Neural progenitor cell (in vitro differentiated cells): Measurements from ENCODE around the gene RUNX1. TPM values are rescaled to one million over a fixed set of nuclear protein-coding genes. Genes with fewer than 3 reads are reported as not detected.

Experiments used
- DNase-seq: peaks from one replicate; pipeline ENCODE4 v3.0.0-alpha.2; 2016; ENCODE audit warnings: low spot score
- H2AFZ ChIP-seq: fragments of 200-600 bp; sonication (generic); replicated peaks from 2 replicates; pipeline ENCODE4 v1.6.1; 2016; ENCODE audit warnings: antibody characterized with exemption
- H3F3A ChIP-seq: fragments of 200-600 bp; sonication (generic); 2 replicates; pipeline ENCODE4 v1.6.1; 2016; ENCODE audit warnings: antibody characterized with exemption, low read depth
- H3K27ac ChIP-seq: fragments of 200-600 bp; sonication (generic); 2 replicates; pipeline ENCODE4 v1.5.1; 2016; ENCODE audit warnings: mild to moderate bottlenecking
- H3K27me3 ChIP-seq: fragments of 200-600 bp; sonication (generic); 2 replicates; pipeline ENCODE4 v1.6.1; 2016; ENCODE audit warnings: mild to moderate bottlenecking, moderate library complexity
- H3K36me3 ChIP-seq: fragments of 200-600 bp; sonication (generic); 2 replicates; pipeline ENCODE4 v1.5.1; 2016
- H3K4me1 ChIP-seq: fragments of 200-600 bp; sonication (generic); 2 replicates; pipeline ENCODE4 v1.6.1; 2016; ENCODE audit warnings: mixed run types
- H3K4me2 ChIP-seq: fragments of 200-600 bp; sonication (generic); 2 replicates; pipeline ENCODE4 v1.6.1; 2016
- H3K4me3 ChIP-seq: fragments of 200-600 bp; sonication (generic); 2 replicates; pipeline ENCODE4 v1.5.1; 2016
- H3K79me2 ChIP-seq: fragments of 200-600 bp; sonication (generic); 2 replicates; pipeline ENCODE4 v1.6.1; 2016; ENCODE audit warnings: low read depth
- H3K9ac ChIP-seq: fragments of 200-600 bp; sonication (generic); 2 replicates; pipeline ENCODE4 v1.6.1; 2016
- H3K9me3 ChIP-seq: fragments of 200-600 bp; sonication (generic); 2 replicates; pipeline ENCODE4 v1.5.1; 2016; ENCODE audit warnings: low read depth
- H4K20me1 ChIP-seq: fragments of 200-600 bp; sonication (generic); 2 replicates; pipeline ENCODE4 v1.6.1; 2016; ENCODE audit warnings: low read depth
- H3K27ac Mint-ChIP-seq: 3 replicates; pipeline ENCODE4 v1.8.0; 2021; ENCODE audit warnings: mixed read lengths
- H3K27me3 Mint-ChIP-seq: 2 replicates; pipeline ENCODE4 v1.8.0; 2022; ENCODE audit warnings: low read depth, mild to moderate bottlenecking, inconsistent platforms, moderate library complexity, mixed read lengths; ENCODE audit not compliant: insufficient read depth
- H3K36me3 Mint-ChIP-seq: 3 replicates; pipeline ENCODE4 v1.8.0; 2021; ENCODE audit warnings: mixed read lengths
- H3K4me1 Mint-ChIP-seq: 3 replicates; pipeline ENCODE4 v1.8.0; 2021; ENCODE audit warnings: mixed read lengths
- H3K4me3 Mint-ChIP-seq: 3 replicates; pipeline ENCODE4 v1.8.0; 2021; ENCODE audit warnings: mild to moderate bottlenecking, moderate library complexity, mixed read lengths
- H3K9me3 Mint-ChIP-seq: 3 replicates; pipeline ENCODE4 v1.8.0; 2020; ENCODE audit warnings: mixed read lengths
- EZH2 ChIP-seq: fragments of 200-600 bp; sonication (generic); IDR thresholded peaks from 2 replicates; pipeline ENCODE4 v1.6.1; 2017; ENCODE audit warnings: antibody characterized with exemption, mild to moderate bottlenecking, moderate library complexity
- EZH2phosphoT487 ChIP-seq: fragments of 200-600 bp; sonication (generic); IDR thresholded peaks from 2 replicates; pipeline ENCODE4 v1.6.1; 2017; ENCODE audit warnings: antibody characterized with exemption
- total RNA-seq: library from RNA; depleted of rRNA; stranded (reverse); fragments of >200 nt; gene quantifications from 2 replicates; pipeline ENCODE4 v1.2.3, GENCODE V29; 2015; ENCODE audit warnings: low replicate concordance
- TF ChIP-seq, protein P1 (sequence below): fragments of 200-600 bp; sonication (generic); IDR thresholded peaks from 2 replicates; pipeline ENCODE4 v1.5.1; 2017; ENCODE audit warnings: antibody characterized with exemption, mild to moderate bottlenecking

Gene RUNX1
- total RNA-seq, 1 donor from 2014 or later: 0.09 TPM

GRCh38 chr21:34970167-34970500 is 79.0 kb downstream of the RUNX1 start:
- H3K4me1 ChIP-seq: no peaks in the 10 kb centered on the region
- no peak overlapping the region for H3K4me2 ChIP-seq
- H3F3A ChIP-seq: no peaks in the 10 kb centered on the region
- H3K27me3 ChIP-seq: no peaks in the 10 kb centered on the region
- H3K27me3 Mint-ChIP-seq: peaks cover 8% of the 10 kb centered on the region
- H4K20me1 ChIP-seq: no peaks in the 10 kb centered on the region
- no peak for TF ChIP-seq EZH2
- TF ChIP-seq, protein P1, sequence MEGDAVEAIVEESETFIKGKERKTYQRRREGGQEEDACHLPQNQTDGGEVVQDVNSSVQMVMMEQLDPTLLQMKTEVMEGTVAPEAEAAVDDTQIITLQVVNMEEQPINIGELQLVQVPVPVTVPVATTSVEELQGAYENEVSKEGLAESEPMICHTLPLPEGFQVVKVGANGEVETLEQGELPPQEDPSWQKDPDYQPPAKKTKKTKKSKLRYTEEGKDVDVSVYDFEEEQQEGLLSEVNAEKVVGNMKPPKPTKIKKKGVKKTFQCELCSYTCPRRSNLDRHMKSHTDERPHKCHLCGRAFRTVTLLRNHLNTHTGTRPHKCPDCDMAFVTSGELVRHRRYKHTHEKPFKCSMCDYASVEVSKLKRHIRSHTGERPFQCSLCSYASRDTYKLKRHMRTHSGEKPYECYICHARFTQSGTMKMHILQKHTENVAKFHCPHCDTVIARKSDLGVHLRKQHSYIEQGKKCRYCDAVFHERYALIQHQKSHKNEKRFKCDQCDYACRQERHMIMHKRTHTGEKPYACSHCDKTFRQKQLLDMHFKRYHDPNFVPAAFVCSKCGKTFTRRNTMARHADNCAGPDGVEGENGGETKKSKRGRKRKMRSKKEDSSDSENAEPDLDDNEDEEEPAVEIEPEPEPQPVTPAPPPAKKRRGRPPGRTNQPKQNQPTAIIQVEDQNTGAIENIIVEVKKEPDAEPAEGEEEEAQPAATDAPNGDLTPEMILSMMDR: no peak
- TF ChIP-seq EZH2phosphoT487: no peak
- no peaks in the 10 kb centered on the region for H3K36me3 ChIP-seq
- H3K79me2 ChIP-seq: no peaks in the 10 kb centered on the region
- H3K4me3 Mint-ChIP-seq: no peak overlapping the region
- H3K27ac Mint-ChIP-seq: no peak overlapping the region
- no peak overlapping the region for H3K4me3 ChIP-seq
- H3K36me3 Mint-ChIP-seq: no peaks in the 10 kb centered on the region
- peaks cover 4% of the 10 kb centered on the region for H3K4me1 Mint-ChIP-seq
- no peak overlapping the region for H3K27ac ChIP-seq
- no peaks in the 10 kb centered on the region for H3K9me3 Mint-ChIP-seq
- no peaks in the 10 kb centered on the region for H3K9me3 ChIP-seq
- no peak for DNase-seq
- H2AFZ ChIP-seq: no peak overlapping the region
- no peak overlapping the region for H3K9ac ChIP-seq

GRCh38 chr21:34969423-34970166 is 79.5 kb downstream of the RUNX1 start:
- Histone ChIP-seq H3K27ac (no peak overlapping the region), H3K9me3 (no peaks in the 10 kb centered on the region), H2AFZ (no peak overlapping the region), H3K79me2 (no peaks in the 10 kb centered on the region), H3K36me3 (no peaks in the 10 kb centered on the region), H3K9ac (no peak overlapping the region), H3K27me3 (no peaks in the 10 kb centered on the region), H3K4me1 (no peaks in the 10 kb centered on the region), H3K4me2 (no peak overlapping the region), H4K20me1 (no peaks in the 10 kb centered on the region), H3F3A (no peaks in the 10 kb centered on the region), H3K4me3 (no peak overlapping the region)
- TF ChIP-seq EZH2phosphoT487 (no peak), EZH2 (no peak)
- TF ChIP-seq, protein P1: no peak
- no peak for DNase-seq
- H3K27ac Mint-ChIP-seq: no peak overlapping the region
- no peaks in the 10 kb centered on the region for H3K36me3 Mint-ChIP-seq
- no peaks in the 10 kb centered on the region for H3K9me3 Mint-ChIP-seq
- H3K4me1 Mint-ChIP-seq: peaks cover 4% of the 10 kb centered on the region
- H3K4me3 Mint-ChIP-seq: no peak overlapping the region
- H3K27me3 Mint-ChIP-seq: peaks cover 8% of the 10 kb centered on the region

DNA sequence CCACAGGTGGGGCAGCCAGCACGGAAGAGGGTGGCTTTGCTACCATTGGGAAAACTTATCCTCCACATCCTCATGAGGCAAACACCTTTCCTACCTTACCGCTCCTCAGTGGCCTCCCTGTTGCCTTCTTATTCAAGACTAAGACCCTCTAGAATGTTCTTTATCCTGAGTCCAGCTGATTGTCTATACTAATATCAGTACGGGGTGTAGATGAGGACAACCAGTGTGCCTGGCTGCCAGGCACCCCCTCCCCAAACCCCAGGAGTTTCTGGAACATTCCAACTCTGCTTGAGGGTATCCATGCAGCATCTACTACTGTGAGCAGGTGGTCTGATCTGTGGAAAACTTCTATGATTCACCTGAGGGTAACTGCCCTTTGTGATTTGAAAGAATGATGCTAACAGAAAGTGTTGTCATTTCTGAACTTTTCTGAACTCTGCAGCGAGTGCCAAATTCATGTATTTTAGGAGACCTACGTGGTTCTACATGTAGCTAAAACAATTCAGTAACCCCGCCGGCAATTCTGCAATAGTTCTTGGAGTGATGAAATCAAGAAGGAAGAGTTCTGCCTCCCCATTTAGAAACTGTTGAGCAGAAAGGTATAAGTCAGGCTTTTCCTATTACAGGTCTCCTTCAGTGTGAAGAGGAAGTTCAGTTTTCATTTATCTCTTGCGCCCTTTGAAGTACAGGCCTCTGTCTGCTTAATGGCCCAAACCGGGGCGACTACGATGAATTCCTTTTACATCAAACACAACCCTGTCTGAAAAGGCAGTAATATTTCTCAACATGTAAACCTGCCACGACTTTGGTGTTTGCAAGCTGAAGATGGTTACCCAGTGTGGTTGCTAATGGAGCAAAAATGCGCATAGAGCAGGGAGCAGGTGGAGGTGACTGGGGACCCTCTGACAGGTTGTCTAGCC is 80.4 kb downstream of the RUNX1 start:
- Mint-ChIP-seq H3K36me3 (no peaks in the 10 kb centered on the region), H3K4me3 (no peak overlapping the region), H3K27me3 (peaks cover 8% of the 10 kb centered on the region), H3K4me1 (peaks cover 4% of the 10 kb centered on the region), H3K27ac (no peak overlapping the region), H3K9me3 (no peaks in the 10 kb centered on the region)
- no peak overlapping the region for H3K4me3 ChIP-seq
- no peaks in the 10 kb centered on the region for H3K4me1 ChIP-seq
- H3K27me3 ChIP-seq: no peaks in the 10 kb centered on the region
- DNase-seq: no peak
- no peaks in the 10 kb centered on the region for H4K20me1 ChIP-seq
- TF ChIP-seq EZH2: no peak
- TF ChIP-seq, protein P1: no peak
- TF ChIP-seq EZH2phosphoT487: no peak
- no peaks in the 10 kb centered on the region for H3K9me3 ChIP-seq
- H3K4me2 ChIP-seq: no peak overlapping the region
- H3K9ac ChIP-seq: no peak overlapping the region
- H3F3A ChIP-seq: no peaks in the 10 kb centered on the region
- no peaks in the 10 kb centered on the region for H3K36me3 ChIP-seq
- H3K79me2 ChIP-seq: no peaks in the 10 kb centered on the region
- H2AFZ ChIP-seq: no peak overlapping the region
- no peak overlapping the region for H3K27ac ChIP-seq
